HG03097 (cell line): ENCODE data around the gene SCEL.
"Not testable (repeated sequence)": the region's sequence is repeated elsewhere in the genome, so short reads cannot be mapped to it uniquely, and the experiment has no call there.

Experiments used
- ATAC-seq: cut with Tn5 transposase; IDR thresholded peaks from one replicate; pipeline ENCODE4 v1.9.1; 2021; ENCODE audit not compliant: unreplicated experiment, low FRiP score

The SCEL gene

GRCh38 chr13:77650409-77650808 is 114.9 kb downstream of the SCEL start:
- no peak for ATAC-seq

- ATAC-seq, result no peak
These were observed 117.8 kb downstream of the SCEL start for GRCh38 chr13:77653301-77653700.

GRCh38 chr13:77660016-77660415 is 124.5 kb downstream of the SCEL start:
- ATAC-seq, result not testable (repeated sequence)

GRCh38 chr13:77660841-77661250 is 125.3 kb downstream of the SCEL start:
- ATAC-seq, result no peak

GRCh38 chr13:77662301-77662700 is 126.8 kb downstream of the SCEL start:
- ATAC-seq, result not testable (repeated sequence)

- ATAC-seq, result not testable (repeated sequence)
These were observed 127.3 kb downstream of the SCEL start for GRCh38 chr13:77662831-77663230.

GRCh38 chr13:77674852-77675251 is 139.3 kb downstream of the SCEL start:
- no peak for ATAC-seq

- ATAC-seq, result no peak
These were observed 143.3 kb downstream of the SCEL start for GRCh38 chr13:77678691-77679235.

GRCh38 chr13:77687799-77688198 is 152.3 kb downstream of the SCEL start:
- no peak for ATAC-seq

- no peak for ATAC-seq
These were observed 156.4 kb downstream of the SCEL start for GRCh38 chr13:77691871-77692270.

- no peak for ATAC-seq
These were observed 157.4 kb downstream of the SCEL start for GRCh38 chr13:77692746-77693448.

GRCh38 chr13:77693449-77693940 is 158.0 kb downstream of the SCEL start:
- no peak for ATAC-seq
